ENCODE measurements around the gene CGB2.
"Not testable (repeated sequence)": the region's sequence is repeated elsewhere in the genome, so short reads cannot be mapped to it uniquely, and the experiment has no call there.

Gene CGB2

GRCh38 chr19:49010453-49010852 lies 21.2 kb upstream of the CGB2 start:
- DNase-seq (ENCODE audit: low read depth) = no peak

- DNase-seq (ENCODE audit: low read depth) = no peak
Observed at GRCh38 chr19:49011194-49011593, 20.5 kb upstream of the CGB2 start.

GRCh38 chr19:49014123-49014869 lies 17.4 kb upstream of the CGB2 start:
- DNase-seq (ENCODE audit: low read depth) = no peak

- DNase-seq (ENCODE audit: low read depth) = no peak
Observed at GRCh38 chr19:49014870-49015255, 16.8 kb upstream of the CGB2 start.

- DNase-seq (ENCODE audit: low read depth) = no peak
Observed at GRCh38 chr19:49016067-49016839, 15.4 kb upstream of the CGB2 start.

GRCh38 chr19:49017041-49017665 lies 14.5 kb upstream of the CGB2 start, which contains the start of gene LHB:
Gene LHB (minus strand): TSS chr19:49017091. CDS start chr19:49017081, 10 bp downstream.
- no peak for DNase-seq (ENCODE audit: low read depth)

- DNase-seq (ENCODE audit: low read depth) = no peak
Observed at GRCh38 chr19:49017666-49018351, 13.9 kb upstream of the CGB2 start.

- DNase-seq (ENCODE audit: low read depth) = not testable (repeated sequence)
Observed at GRCh38 chr19:49018388-49019241, 13.1 kb upstream of the CGB2 start.

GRCh38 chr19:49019242-49019932 lies 12.3 kb upstream of the CGB2 start:
- DNase-seq (ENCODE audit: low read depth) = peak; percentile 3

GRCh38 chr19:49020342-49020741 lies 11.3 kb upstream of the CGB2 start:
- DNase-seq (ENCODE audit: low read depth) = no peak

GRCh38 chr19:49020931-49021895 lies 10.5 kb upstream of the CGB2 start:
- no peak for DNase-seq (ENCODE audit: low read depth)

- DNase-seq (ENCODE audit: low read depth) = no peak
Observed at GRCh38 chr19:49022116-49022515, 9.6 kb upstream of the CGB2 start.

- DNase-seq (ENCODE audit: low read depth) = not testable (repeated sequence)
Observed at GRCh38 chr19:49024233-49024632, 7.5 kb upstream of the CGB2 start, which contains the start of gene CGB3. Gene CGB3 (minus strand): TSS chr19:49024333. CDS start chr19:49023971, 362 bp downstream.

- not testable (repeated sequence) for DNase-seq (ENCODE audit: low read depth)
Observed at GRCh38 chr19:49025088-49025487, 6.6 kb upstream of the CGB2 start.

- DNase-seq (ENCODE audit: low read depth) = not testable (repeated sequence)
Observed at GRCh38 chr19:49025599-49025998, 6.1 kb upstream of the CGB2 start.

GRCh38 chr19:49028686-49029085 lies 3.0 kb upstream of the CGB2 start:
- DNase-seq (ENCODE audit: low read depth) = not testable (repeated sequence)

- not testable (repeated sequence) for DNase-seq (ENCODE audit: low read depth)
Observed at GRCh38 chr19:49029749-49030148, 1.9 kb upstream of the CGB2 start.

- DNase-seq (ENCODE audit: low read depth) = not testable (repeated sequence)
Observed at GRCh38 chr19:49030323-49030722, 1.4 kb upstream of the CGB2 start.

GRCh38 chr19:49036815-49037214 lies 5.1 kb downstream of the CGB2 start, which contains the start of gene CGB1:
Gene CGB1 (minus strand): TSS chr19:49036895. CDS start chr19:49036711, 184 bp downstream.
- not testable (repeated sequence) for DNase-seq (ENCODE audit: low read depth)

All from stromal cell of bone marrow (primary cell).